H1 (cell line): ENCODE results near the gene RABEP2. TPM values are rescaled to one million over a fixed set of nuclear protein-coding genes. Genes with fewer than 3 reads are reported as not detected.

ENCODE experiments used
- CTCF ChIA-PET: fragments of 300-600 bp; sonication (Branson Sonifier 250); formaldehyde crosslinking; loops from one replicate; lab custom pipeline; 2021; ENCODE audit not compliant: partially characterized antibody; lab: Charles Lee
- POLR2A ChIA-PET: fragments of 300-600 bp; sonication (Branson Sonifier 250); formaldehyde crosslinking; loops from one replicate; lab custom pipeline; 2021; ENCODE audit warnings: inconsistent platforms; ENCODE audit not compliant: partially characterized antibody; lab: Charles Lee
- DNase-seq, 2 experiments: peaks; one replicate each; pipeline versions ENCODE4 v3.0.0 to v3.0.0-alpha.2; 2010 to 2022; ENCODE audit warnings: low spot score in 2 of 2, low read depth in 1 of 2, mixed read lengths in 1 of 2
- FAIRE-seq: peaks from 2 replicates; lab custom pipeline; 2011; peaks lifted over from hg19 to GRCh38; lab: Jason Lieb, UNC
- H2AFZ ChIP-seq: 2 replicates; pipeline ENCODE4 v1.8.1; 2012; ENCODE audit warnings: low read length, inconsistent platforms
- H2AK5ac ChIP-seq: 2 replicates; pipeline ENCODE4 v1.6.1; 2013; ENCODE audit warnings: low read depth, low read length
- H2BK120ac ChIP-seq: replicated peaks from 2 replicates; pipeline ENCODE3; 2013; ENCODE audit warnings: low read depth, low read length, inconsistent platforms
- H2BK12ac ChIP-seq: 2 replicates; pipeline ENCODE4 v1.6.1; 2013; ENCODE audit warnings: low read depth, low read length
- H2BK15ac ChIP-seq: 2 replicates; pipeline ENCODE4 v1.6.1; 2013; ENCODE audit warnings: low read length
- H2BK20ac ChIP-seq: 2 replicates; pipeline ENCODE4 v1.6.1; 2013; ENCODE audit warnings: low read length
- H2BK5ac ChIP-seq: 2 replicates; pipeline ENCODE4 v1.6.1; 2013; ENCODE audit warnings: low read depth, low read length
- H3K14ac ChIP-seq: 2 replicates; pipeline ENCODE4 v1.6.1; 2013; ENCODE audit warnings: inconsistent platforms; ENCODE audit not compliant: insufficient read length
- H3K18ac ChIP-seq: 2 replicates; pipeline ENCODE4 v1.6.1; 2013; ENCODE audit warnings: low read length; ENCODE audit errors: extremely low read depth
- H3K23ac ChIP-seq: 2 replicates; pipeline ENCODE4 v1.6.1; 2013; ENCODE audit warnings: inconsistent platforms; ENCODE audit not compliant: insufficient read length
- H3K23me2 ChIP-seq: 2 replicates; pipeline ENCODE4 v1.6.1; 2013; ENCODE audit warnings: low read depth, low read length
- H3K27ac ChIP-seq: 2 replicates; pipeline ENCODE4 v1.6.1; 2011; ENCODE audit warnings: low read depth, low read length, inconsistent platforms
- H3K27me3 ChIP-seq, 4 experiments: replicated peaks in 1 of 4; 1 replicate in 1 of 4; 2 replicates in 3 of 4; pipeline versions ENCODE4 v1.6.1 to v1.8.1; 2011 to 2013; ENCODE audit warnings: low read length in 3 of 4, mild to moderate bottlenecking in 3 of 4, inconsistent platforms in 2 of 4, mixed read lengths in 2 of 4, moderate library complexity in 1 of 4; ENCODE audit not compliant: control insufficient read depth in 3 of 4, insufficient read depth in 3 of 4; ENCODE audit errors: extremely low read depth in 1 of 4
- H3K36me3 ChIP-seq, 4 experiments: 2 replicates each; pipeline versions ENCODE4 v1.6.1 to v1.8.1; 2011 to 2013; ENCODE audit warnings: mild to moderate bottlenecking in 4 of 4, low read length in 3 of 4, moderate library complexity in 2 of 4, control low read depth in 1 of 4, inconsistent platforms in 1 of 4; ENCODE audit not compliant: insufficient read depth in 4 of 4, control insufficient read depth in 2 of 4
- H3K4ac ChIP-seq: replicated peaks from 2 replicates; pipeline ENCODE3; 2013; ENCODE audit warnings: low read length, low read depth, mixed read lengths, inconsistent platforms; ENCODE audit not compliant: insufficient read length
- H3K4me1 ChIP-seq, 4 experiments: replicated peaks in 1 of 4; 1 replicate in 1 of 4; 2 replicates in 3 of 4; pipeline versions ENCODE4 v1.6.1 to v1.8.1; 2011 to 2013; ENCODE audit warnings: low read length in 3 of 4, inconsistent platforms in 2 of 4, mixed read lengths in 1 of 4; ENCODE audit not compliant: insufficient read depth in 4 of 4, control insufficient read depth in 3 of 4
- H3K4me2 ChIP-seq, 2 experiments: 2 replicates each; pipeline versions ENCODE4 v1.6.1 to v1.8.1; 2011 to 2013; ENCODE audit warnings: low read depth in 2 of 2, low read length in 2 of 2, control low read depth in 1 of 2, inconsistent platforms in 1 of 2, mild to moderate bottlenecking in 1 of 2; ENCODE audit not compliant: insufficient read depth in 1 of 2
- H3K4me3 ChIP-seq, 4 experiments: fragments of 200-600, 300-600 bp in 1 of 4; sonication (generic), shearing (Covaris generic), sonication (Bioruptor Twin) in 1 of 4; 2 replicates each; pipeline versions ENCODE4 v1.5.1 to v1.8.1; 2011 to 2016; ENCODE audit warnings: low read length in 4 of 4, low read depth in 3 of 4, control low read depth in 2 of 4, inconsistent platforms in 2 of 4, mild to moderate bottlenecking in 2 of 4, mixed read lengths in 1 of 4, moderate library complexity in 1 of 4; ENCODE audit not compliant: insufficient read depth in 2 of 4; ENCODE audit errors: extremely low read depth in 1 of 4
- H3K56ac ChIP-seq: replicated peaks from 2 replicates; pipeline ENCODE3; 2013; ENCODE audit warnings: low read depth, mild to moderate bottlenecking, mixed read lengths, low read length, inconsistent platforms; ENCODE audit not compliant: insufficient read length
- H3K79me1 ChIP-seq: 2 replicates; pipeline ENCODE4 v1.6.1; 2013; ENCODE audit warnings: low read depth, low read length, control low read depth
- H3K79me2 ChIP-seq, 2 experiments: 2 replicates each; pipeline versions ENCODE4 v1.6.1 to v1.8.1; 2012 to 2013; ENCODE audit warnings: low read length in 2 of 2, mild to moderate bottlenecking in 2 of 2, inconsistent platforms in 1 of 2; ENCODE audit not compliant: insufficient read depth in 2 of 2, control insufficient read depth in 1 of 2
- H3K9ac ChIP-seq, 4 experiments: replicated peaks in 1 of 4; 1 replicate in 1 of 4; 2 replicates in 3 of 4; pipeline versions ENCODE4 v1.6.1 to v1.8.1; 2011 to 2013; ENCODE audit warnings: low read depth in 3 of 4, low read length in 3 of 4, control low read depth in 2 of 4, mild to moderate bottlenecking in 2 of 4, moderate library complexity in 2 of 4, inconsistent platforms in 1 of 4; ENCODE audit errors: extremely low read depth in 1 of 4
- H3K9me3 ChIP-seq, 2 experiments: 2 replicates each; pipeline versions ENCODE4 v1.6.1 to v1.8.1; 2012 to 2013; ENCODE audit warnings: mild to moderate bottlenecking in 2 of 2, moderate library complexity in 2 of 2, control low read depth in 1 of 2, inconsistent platforms in 1 of 2, low read depth in 1 of 2, low read length in 1 of 2, mixed read lengths in 1 of 2; ENCODE audit not compliant: insufficient read depth in 2 of 2
- H4K20me1 ChIP-seq, 2 experiments: replicated peaks in 1 of 2; 2 replicates each; pipeline versions ENCODE3 to v1.8.1; 2011 to 2013; ENCODE audit warnings: inconsistent platforms in 2 of 2, low read length in 2 of 2, mild to moderate bottlenecking in 1 of 2; ENCODE audit not compliant: insufficient read depth in 2 of 2, control insufficient read depth in 1 of 2
- H4K5ac ChIP-seq: 2 replicates; pipeline ENCODE4 v1.6.1; 2013; ENCODE audit warnings: low read length, low read depth, mixed read lengths, inconsistent platforms; ENCODE audit not compliant: insufficient read length
- H4K8ac ChIP-seq: 2 replicates; pipeline ENCODE4 v1.8.0; 2013; ENCODE audit warnings: mild to moderate bottlenecking, moderate library complexity, low read length, inconsistent platforms; ENCODE audit not compliant: insufficient read depth; ENCODE audit errors: extremely low read depth
- H4K91ac ChIP-seq: replicated peaks from 2 replicates; pipeline ENCODE3; 2013; ENCODE audit warnings: low read length, mixed read lengths, inconsistent platforms; ENCODE audit not compliant: insufficient read length
- BACH1 ChIP-seq: IDR thresholded peaks from 2 replicates; pipeline ENCODE4 v1.6.1; 2012; ENCODE audit warnings: low read length, improper control_type of control experiment
- BRCA1 ChIP-seq: IDR thresholded peaks from 2 replicates; pipeline ENCODE4 v1.6.1; 2012; ENCODE audit warnings: low read depth, low read length, improper control_type of control experiment
- CEBPB ChIP-seq: IDR thresholded peaks from 2 replicates; pipeline ENCODE4 v1.6.1; 2012; ENCODE audit warnings: low read depth, low read length
- EP300 ChIP-seq, 2 experiments: IDR thresholded peaks; 1 replicate in 1 of 2; 2 replicates in 1 of 2; pipeline ENCODE4 v1.6.1; 2011 to 2012; ENCODE audit warnings: low read depth in 2 of 2, low read length in 2 of 2, mild to moderate bottlenecking in 2 of 2, borderline replicate concordance in 1 of 2, inconsistent platforms in 1 of 2, moderate library complexity in 1 of 2
- KDM1A ChIP-seq: fragments of 200-600, 300-600 bp; sonication (generic); IDR thresholded peaks from 2 replicates; pipeline ENCODE4 v1.7.1; 2016; ENCODE audit warnings: mild to moderate bottlenecking, low read length, borderline replicate concordance
- KDM4A ChIP-seq: IDR thresholded peaks from one replicate; pipeline ENCODE4 v1.7.1; 2012; ENCODE audit warnings: low read depth, mild to moderate bottlenecking, moderate library complexity, low read length, inconsistent platforms; ENCODE audit not compliant: severe bottlenecking
- SUZ12 ChIP-seq: fragments of 200-600 bp; sonication (generic); IDR thresholded peaks from 2 replicates; pipeline ENCODE4 v1.6.1; 2012; ENCODE audit warnings: mild to moderate bottlenecking, inconsistent platforms, low read length, moderate library complexity, mixed read lengths
- TAF1 ChIP-seq: IDR thresholded peaks from 2 replicates; pipeline ENCODE4 v1.6.1; 2011; ENCODE audit warnings: mild to moderate bottlenecking, low read depth, low read length
- WGBS, 2 experiments: shearing (Covaris generic) in 1 of 2; methylation state at CpG; one replicate each; pipeline versions ENCODE4 v1.1.6 to v1.1.7; 2013 to 2015; ENCODE audit warnings: low lambda C conversion rate in 2 of 2, mixed read lengths in 2 of 2, inconsistent platforms in 1 of 2, low coverage in 1 of 2, missing lambda C conversion rate in 1 of 2; ENCODE audit not compliant: insufficient replicate concordance in 2 of 2, insufficient coverage in 1 of 2, insufficient read length in 1 of 2; ENCODE audit errors: extremely low coverage in 1 of 2, missing lambda C conversion rate in 1 of 2; 5-methylcytosine and 5-hydroxymethylcytosine counted together
- polyA plus RNA-seq, 7 experiments: library from polyadenylated mRNA; depleted of rRNA in 3 of 7; stranded (reverse) in 5 of 7; unstranded in 2 of 7; fragments of >200 nt in 5 of 7; fragments of 200-250 nt in 2 of 7; gene quantifications; 1 replicate in 5 of 7; 2 replicates in 1 of 7; 4 replicates in 1 of 7; pipeline versions ENCODE4 v1.2.1 to v1.2.3, GENCODE V29; 2011 to 2013; ENCODE audit warnings: missing spikeins in 2 of 7, mixed read lengths in 2 of 7
- total RNA-seq: library from RNA; stranded (reverse); fragmentation: NEBNext Ultra II Directional; extraction: Animal tissue kit (Norgen Biotek cat#: 25700); gene quantifications from 2 replicates; pipeline ENCODE4 v1.2.1, GENCODE V29; 2021
- TF ChIP-seq, protein P1 (sequence below): IDR thresholded peaks from 2 replicates; pipeline ENCODE4 v1.6.1; 2012; ENCODE audit warnings: low read length, inconsistent platforms

The RABEP2 gene
- total and polyA plus RNA-seq, 2 of the 8 experiments (the other 6 are each of a cell fraction or from before 2014, with no cell fraction given) = 10.4 to 14.9 TPM

DNA sequence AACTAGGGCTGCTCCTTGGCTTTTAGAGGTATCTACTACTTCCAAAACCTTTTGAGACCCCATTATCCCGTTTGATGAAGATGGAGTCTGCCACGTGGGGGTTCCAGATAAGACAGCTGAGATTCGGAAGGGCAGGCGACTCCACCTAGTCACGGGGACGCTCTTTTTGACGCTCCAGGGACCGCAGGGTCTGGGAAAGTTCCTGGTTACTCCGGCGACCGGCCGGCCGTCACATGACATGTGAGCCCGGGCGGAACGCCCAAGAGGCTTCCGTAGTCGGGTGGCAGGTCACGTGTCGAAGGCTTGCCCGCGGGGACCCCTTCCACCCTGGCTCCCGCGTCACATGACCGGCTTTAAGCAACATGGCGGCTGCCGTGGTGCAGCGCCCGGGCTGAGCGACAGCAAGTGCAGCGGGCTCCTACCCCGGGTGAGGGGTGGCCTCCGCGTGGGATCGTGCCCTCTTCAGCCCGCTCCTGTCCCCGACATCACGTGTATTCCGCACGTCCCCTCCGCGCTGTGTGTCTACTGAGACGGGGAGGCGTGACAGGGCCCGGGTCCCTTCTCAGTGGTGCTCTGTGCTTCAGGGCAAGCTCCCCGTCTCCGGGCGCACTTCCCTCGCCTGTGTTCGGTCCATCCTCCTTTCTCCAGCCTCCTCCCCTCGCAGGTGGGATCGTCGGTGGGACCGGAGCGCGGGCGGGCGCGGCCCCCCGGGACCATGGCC, 49.6 kb upstream of the RABEP2 start, which contains the start of gene SPNS1:
Gene SPNS1, plus strand, starts transcription at position 342 of the 721 bp plus-strand sequence. Its CDS starts 374 bp downstream, at position 716.
- DNase-seq = peak; percentile 93 to 95
- CTCF ChIA-PET = interaction anchor here (0.6 to 2.5 kb wide), 9 partner anchors 9 to 1056 kb away, joined by 3 to 14 read pairs (median 5); partner anchors contain the start of genes LAT, NFATC2IP, TLCD3B and TUFM
- peak; percentile 39 for TF ChIP-seq KDM4A
- TF ChIP-seq CEBPB = peak; percentile 12; the same call in 1 of the 2 replicates
- TF ChIP-seq KDM1A = no peak
- TF ChIP-seq BRCA1 = no peak; the same call in 1 of the 2 replicates
- 0 out of 3 replicates have a peak, but pooled peaks of 1 of the 2 experiments have one; percentile 69 for TF ChIP-seq EP300 (IDR thresholded peaks at IDR 0.05; ENCODE audit: borderline replicate concordance in 1 of 2, low read depth in 2 of 2, low read length in 2 of 2)
- peak; percentile 97 for TF ChIP-seq TAF1
- TF ChIP-seq BACH1 = no peak
- TF ChIP-seq, protein P1, sequence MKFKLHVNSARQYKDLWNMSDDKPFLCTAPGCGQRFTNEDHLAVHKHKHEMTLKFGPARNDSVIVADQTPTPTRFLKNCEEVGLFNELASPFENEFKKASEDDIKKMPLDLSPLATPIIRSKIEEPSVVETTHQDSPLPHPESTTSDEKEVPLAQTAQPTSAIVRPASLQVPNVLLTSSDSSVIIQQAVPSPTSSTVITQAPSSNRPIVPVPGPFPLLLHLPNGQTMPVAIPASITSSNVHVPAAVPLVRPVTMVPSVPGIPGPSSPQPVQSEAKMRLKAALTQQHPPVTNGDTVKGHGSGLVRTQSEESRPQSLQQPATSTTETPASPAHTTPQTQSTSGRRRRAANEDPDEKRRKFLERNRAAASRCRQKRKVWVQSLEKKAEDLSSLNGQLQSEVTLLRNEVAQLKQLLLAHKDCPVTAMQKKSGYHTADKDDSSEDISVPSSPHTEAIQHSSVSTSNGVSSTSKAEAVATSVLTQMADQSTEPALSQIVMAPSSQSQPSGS = no peak
- TF ChIP-seq SUZ12 = no peak

More for the DNA sequence above, 49.6 kb upstream of the RABEP2 start, which contains the start of gene SPNS1:
- Histone ChIP-seq H3K18ac (peak within 1 kb of the TSS; percentile 71), H3K4me2 (peak within 1 kb of the TSS; percentile 77 to 95), H3K79me2 (peaks cover 0 to 8% of the 10 kb centered on the region in 2 experiments; a peak in 1 of 4 replicates), H3K36me3 (peaks cover 0 to 2% (median 0%) of the 10 kb centered on the region in 4 experiments; a peak in 1 of 8 replicates), H3K23ac (no peak within 1 kb of the TSS), H4K5ac (peak within 1 kb of the TSS; percentile 60), H3K79me1 (peaks cover 4% of the 10 kb centered on the region; the same call in 1 of the 2 replicates), H2BK120ac (no peak within 1 kb of the TSS), H4K91ac (peak within 1 kb of the TSS; percentile 90), H2AK5ac (no peak within 1 kb of the TSS), H3K4me1 (peaks cover 0 to 7% (median 3%) of the 10 kb centered on the region in 4 experiments; a peak in 5 of 7 replicates), H3K9ac (peak within 1 kb of the TSS; percentile 76 to 81 (median 80)), H3K56ac (peak within 1 kb of the TSS; percentile 98), H3K27me3 (no peaks in the 10 kb centered on the region), H2BK15ac (no peak within 1 kb of the TSS), H2BK20ac (no peak within 1 kb of the TSS), H2BK12ac (peak within 1 kb of the TSS; percentile 75; the same call in 1 of the 2 replicates), H4K8ac (peak within 1 kb of the TSS; percentile 98), H3K4me3 (peak within 1 kb of the TSS; percentile 80 to 96 (median 87)), H3K27ac (peak within 1 kb of the TSS; percentile 55; the same call in 1 of the 2 replicates), H2BK5ac (peak within 1 kb of the TSS; percentile 75), H4K20me1 (peaks cover 2 to 4% of the 10 kb centered on the region in 2 experiments), H3K4ac (peak within 1 kb of the TSS; percentile 76), H2AFZ (peak within 1 kb of the TSS; percentile 77), H3K14ac (no peak within 1 kb of the TSS), H3K9me3 (no peaks in the 10 kb centered on the region), H3K23me2 (peaks cover 8% of the 10 kb centered on the region)
- POLR2A ChIA-PET = interaction anchor here (0.8 to 2.9 kb wide), 14 partner anchors 7 to 152 kb away, joined by 3 to 19 read pairs (median 6); partner anchors contain the start of genes ATXN2L, LAT, SH2B1 and TUFM
- WGBS, 2 experiments = 1% methylated on average over 60 of the region's 60 CpGs; no CpG with 5 or more reads in 1 of the 2 experiments
- no peak for FAIRE-seq
